C1 segment of cervical spinal cord (tissue), 14 donors: ENCODE results near the gene TMEM60.
A peak's percentile ranks its signal among the peaks of the same experiment; 100 is the strongest.
"Not testable (repeated sequence)": the region's sequence is repeated elsewhere in the genome, so short reads cannot be mapped to it uniquely, and the experiment has no call there.

ENCODE experiments used
- DNase-seq, 14 donors: peaks; one replicate each; lab custom pipeline; 2025; lab: John Stamatoyannopoulos, UW

Gene TMEM60

GRCh38 chr7:77798394-77799077 is at the start of gene TMEM60, which contains the start of gene PHTF2:
TMEM60 (minus strand) TSS chr7:77798434; CDS start chr7:77794373, 4,061 bp downstream.
PHTF2 (plus strand) TSS chr7:77798773.
- DNase-seq = peak; percentile 75 to 100 (median 96)

GRCh38 chr7:77846317-77847092 is 48.3 kb upstream of the TMEM60 start:
- no peak for DNase-seq

- no peak for DNase-seq
Observed at GRCh38 chr7:77843194-77843593, 45.0 kb upstream of the TMEM60 start.

GRCh38 chr7:77839919-77840318 is 41.7 kb upstream of the TMEM60 start:
- no peak for DNase-seq

- no peak for DNase-seq
Observed at GRCh38 chr7:77838929-77839491, 40.8 kb upstream of the TMEM60 start.

- DNase-seq = no peak
Observed at GRCh38 chr7:77837966-77838365, 39.7 kb upstream of the TMEM60 start.

GRCh38 chr7:77837275-77837674 is 39.0 kb upstream of the TMEM60 start:
- DNase-seq = no peak

GRCh38 chr7:77836425-77836824 is 38.2 kb upstream of the TMEM60 start:
- DNase-seq = not testable (repeated sequence)

GRCh38 chr7:77833136-77833535 is 34.9 kb upstream of the TMEM60 start:
- DNase-seq = no peak

- no peak for DNase-seq
Observed at GRCh38 chr7:77831953-77832352, 33.7 kb upstream of the TMEM60 start.

- no peak for DNase-seq
Observed at GRCh38 chr7:77831481-77831880, 33.2 kb upstream of the TMEM60 start.

GRCh38 chr7:77830649-77831355 is 32.6 kb upstream of the TMEM60 start:
- no peak for DNase-seq

GRCh38 chr7:77827999-77828398 is 29.8 kb upstream of the TMEM60 start:
- DNase-seq = no peak

GRCh38 chr7:77826300-77826699 is 28.1 kb upstream of the TMEM60 start:
- DNase-seq = no peak

GRCh38 chr7:77825131-77825530 is 26.9 kb upstream of the TMEM60 start:
- DNase-seq = no peak

GRCh38 chr7:77824636-77825035 is 26.4 kb upstream of the TMEM60 start:
- DNase-seq = no peak

GRCh38 chr7:77823787-77824186 is 25.6 kb upstream of the TMEM60 start:
- no peak for DNase-seq

- no peak for DNase-seq
Observed at GRCh38 chr7:77822269-77822668, 24.0 kb upstream of the TMEM60 start.

GRCh38 chr7:77820967-77821366 is 22.7 kb upstream of the TMEM60 start:
- DNase-seq = no peak

- DNase-seq = no peak
Observed at GRCh38 chr7:77819021-77819420, 20.8 kb upstream of the TMEM60 start.

GRCh38 chr7:77813180-77813579 is 14.9 kb upstream of the TMEM60 start:
- DNase-seq = no peak

GRCh38 chr7:77812290-77812685 is 14.1 kb upstream of the TMEM60 start:
- no peak for DNase-seq
